B cell (primary cell): ENCODE data around the gene HUS1. TPM values are rescaled to one million over a fixed set of nuclear protein-coding genes. Genes with fewer than 3 reads are reported as not detected.

Experiments
- ATAC-seq: fragments of 200-7000 bp; cut with Tn5 transposase; one replicate; pipeline ENCODE4 v1.10.0; 2021; ENCODE audit warnings: low read depth, mild to moderate bottlenecking, moderate number of reproducible peaks, moderate library complexity
- CTCF ChIA-PET: fragments of 350-600 bp; sonication (Branson Sonifier 250); formaldehyde crosslinking; loops from one replicate; lab custom pipeline; 2021; ENCODE audit warnings: antibody characterized with exemption, inconsistent platforms; lab: Charles Lee
- POLR2A ChIA-PET: fragments of 350-600 bp; sonication (Branson Sonifier 250); formaldehyde crosslinking; loops from one replicate; lab custom pipeline; 2021; ENCODE audit warnings: antibody characterized with exemption; lab: Charles Lee
- DNase-seq: peaks from one replicate; pipeline ENCODE4 v3.0.0; 2013
- H2AFZ ChIP-seq: 2 replicates; pipeline ENCODE4 v1.6.1; 2012; ENCODE audit warnings: mild to moderate bottlenecking, low read depth, low read length; ENCODE audit not compliant: insufficient read depth, poor library complexity, severe bottlenecking
- H3K27ac ChIP-seq, 2 donors: 1 replicate in 1 of 2; 2 replicates in 1 of 2; pipeline ENCODE4 v1.5.1; 2012 to 2013; ENCODE audit warnings: low read length in 2 of 2, mild to moderate bottlenecking in 2 of 2, moderate library complexity in 1 of 2
- H3K27me3 ChIP-seq, 4 experiments: fragments of 200-600 bp in 1 of 4; sonication (generic) in 1 of 4; replicated peaks in 1 of 4; 1 replicate in 2 of 4; 2 replicates in 2 of 4; pipeline versions ENCODE4 v1.6.1 to v1.7.0; 2013 to 2016; ENCODE audit warnings: low read length in 3 of 4, mild to moderate bottlenecking in 2 of 4, mixed read lengths in 1 of 4, moderate library complexity in 1 of 4; ENCODE audit not compliant: insufficient read depth in 4 of 4, control insufficient read depth in 3 of 4; ENCODE audit errors: control extremely low read depth in 1 of 4
- H3K36me3 ChIP-seq, 2 experiments: replicated peaks in 1 of 2; 1 replicate in 1 of 2; 2 replicates in 1 of 2; pipeline versions ENCODE4 v1.6.1 to v1.7.1; 2013; ENCODE audit warnings: low read length in 1 of 2; ENCODE audit not compliant: insufficient read depth in 2 of 2, control insufficient read depth in 1 of 2; ENCODE audit errors: control extremely low read depth in 1 of 2, extremely low read depth in 1 of 2
- H3K4me1 ChIP-seq, 2 donors: fragments of 200-600 bp in 1 of 2; sonication (generic) in 1 of 2; 1 replicate in 1 of 2; 2 replicates in 1 of 2; pipeline versions ENCODE4 v1.5.1 to v1.6.1; 2013 to 2017; ENCODE audit warnings: low read length in 2 of 2; ENCODE audit not compliant: control insufficient read depth in 2 of 2, insufficient read depth in 2 of 2
- H3K4me2 ChIP-seq: replicated peaks from 2 replicates; pipeline ENCODE3; 2012; ENCODE audit warnings: mild to moderate bottlenecking, low read depth, low read length; ENCODE audit not compliant: poor library complexity, severe bottlenecking
- H3K4me3 ChIP-seq, 5 experiments: fragments of 200-600 bp in 1 of 5; sonication (generic) in 1 of 5; 1 replicate in 3 of 5; 2 replicates in 2 of 5; pipeline versions ENCODE4 v1.5.1 to v1.7.0; 2011 to 2016; ENCODE audit warnings: low read length in 4 of 5, mild to moderate bottlenecking in 4 of 5, low read depth in 2 of 5, control low read depth in 1 of 5, moderate library complexity in 1 of 5; ENCODE audit not compliant: insufficient read depth in 1 of 5; ENCODE audit errors: control extremely low read depth in 1 of 5, extremely low read depth in 1 of 5
- H3K79me2 ChIP-seq: fragments of 200-600 bp; sonication (generic); one replicate; pipeline ENCODE4 v1.6.0; 2016; ENCODE audit warnings: low read length; ENCODE audit not compliant: control insufficient read depth, insufficient read depth
- H3K9ac ChIP-seq: fragments of 200-600 bp; sonication (generic); 2 replicates; pipeline ENCODE4 v1.6.1; 2017; ENCODE audit warnings: mild to moderate bottlenecking, low read length, moderate library complexity
- H3K9me3 ChIP-seq, 3 donors: one replicate each; pipeline versions ENCODE4 v1.6.1 to v1.7.1; 2013; ENCODE audit warnings: low read length in 2 of 3; ENCODE audit not compliant: control insufficient read depth in 2 of 3, insufficient read depth in 1 of 3; ENCODE audit errors: control extremely low read depth in 1 of 3
- H4K20me1 ChIP-seq: 2 replicates; pipeline ENCODE4 v1.6.0; 2012; ENCODE audit warnings: mild to moderate bottlenecking, low read length; ENCODE audit not compliant: insufficient read depth, control insufficient read depth, poor library complexity, severe bottlenecking
- H3K27ac Mint-ChIP-seq: one replicate; pipeline ENCODE4 v1.8.0; 2021; ENCODE audit warnings: mixed read lengths
- H3K27me3 Mint-ChIP-seq: one replicate; pipeline ENCODE4 v1.8.0; 2021; ENCODE audit warnings: mixed read lengths
- H3K4me1 Mint-ChIP-seq: one replicate; pipeline ENCODE4 v1.8.0; 2021; ENCODE audit warnings: mixed read lengths
- H3K4me3 Mint-ChIP-seq: one replicate; pipeline ENCODE4 v1.8.0; 2021; ENCODE audit warnings: mixed read lengths
- H3K9me3 Mint-ChIP-seq: one replicate; pipeline ENCODE4 v1.8.0; 2022; ENCODE audit warnings: mixed read lengths; ENCODE audit not compliant: insufficient read depth
- EZH2 ChIP-seq: IDR thresholded peaks from 2 replicates; pipeline ENCODE4 v1.6.1; 2012; ENCODE audit warnings: borderline replicate concordance, low read depth, mild to moderate bottlenecking, moderate library complexity, low read length; ENCODE audit not compliant: insufficient read depth, poor library complexity, severe bottlenecking
- WGBS: methylation state at CpG from one replicate; pipeline ENCODE4 v1.1.5; 2013; ENCODE audit warnings: missing lambda C conversion rate; ENCODE audit not compliant: insufficient coverage; 5-methylcytosine and 5-hydroxymethylcytosine counted together
- intact Hi-C: fragments of 100-400 bp; cut with micrococcal nuclease; formaldehyde crosslinking; loops from one replicate; pipeline ENCODE4 v1.10.0; 2022
- polyA plus RNA-seq: library from polyadenylated mRNA; depleted of rRNA; stranded (reverse); fragments of >200 nt; gene quantifications from 2 replicates; pipeline ENCODE4 v1.2.3, GENCODE V29; 2012
- total RNA-seq, 2 donors: library from RNA; stranded (reverse); fragments of 120-200 nt in 1 of 2; gene quantifications; 1 replicate in 1 of 2; 2 replicates in 1 of 2; pipeline versions ENCODE4 v1.2.3 to v1.2.4, GENCODE V29; 2013 to 2022
- TF ChIP-seq, protein P1 (sequence below): fragments of 200-600 bp; IDR thresholded peaks from one replicate; pipeline ENCODE4 v1.8.0; 2022; ENCODE audit warnings: antibody characterized with exemption, mild to moderate bottlenecking

Gene HUS1
- total and polyA plus RNA-seq, 2 donors (not counting 1 experiment from before 2014, with no cell fraction given): 37.7 to 61.6 TPM

DNA sequence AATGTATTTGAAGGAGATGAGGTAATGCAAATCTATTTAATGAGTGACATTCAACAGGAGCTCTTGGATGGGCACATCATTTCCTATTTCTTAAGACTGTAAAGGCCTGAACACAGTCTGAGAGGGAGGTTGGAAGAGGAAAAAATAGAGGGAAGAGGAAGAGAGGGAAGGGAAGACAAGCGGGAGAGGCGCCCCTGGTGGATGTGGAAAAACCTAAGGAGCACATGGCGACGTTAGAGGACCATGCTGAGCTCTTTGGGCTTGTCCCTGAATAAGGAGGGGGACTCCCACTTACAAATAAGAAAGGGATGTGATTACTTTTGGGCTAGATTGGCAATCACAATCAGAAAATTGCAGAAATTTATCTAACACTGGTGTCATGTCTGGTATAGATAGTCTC lies 29.8 kb upstream of the HUS1 start:
- Histone ChIP-seq H3K27ac (no peak overlapping the region), H2AFZ (no peak overlapping the region), H3K4me1 (no peaks in the 10 kb centered on the region), H3K27me3 (peaks cover 0 to 3% (median 1%) of the 10 kb centered on the region in 4 experiments), H3K36me3 (no peaks in the 10 kb centered on the region), H3K4me3 (no peak overlapping the region), H3K9me3 (no peaks in the 10 kb centered on the region), H3K9ac (no peak overlapping the region), H3K4me2 (no peak overlapping the region), H3K79me2 (no peaks in the 10 kb centered on the region), H4K20me1 (no peaks in the 10 kb centered on the region)
- Mint-ChIP-seq H3K9me3 (no peaks in the 10 kb centered on the region), H3K4me1 (peaks cover 23% of the 10 kb centered on the region), H3K27ac (no peak overlapping the region), H3K27me3 (peaks cover 18% of the 10 kb centered on the region), H3K4me3 (no peak overlapping the region)
- no peak for ATAC-seq
- POLR2A ChIA-PET: no interaction called here
- CTCF ChIA-PET: no interaction called here
- DNase-seq: no peak
- 70% methylated on average over 2 of the region's 4 CpGs for WGBS
- intact Hi-C loops: no loop called here
- TF ChIP-seq EZH2: no peak
- TF ChIP-seq, protein P1, sequence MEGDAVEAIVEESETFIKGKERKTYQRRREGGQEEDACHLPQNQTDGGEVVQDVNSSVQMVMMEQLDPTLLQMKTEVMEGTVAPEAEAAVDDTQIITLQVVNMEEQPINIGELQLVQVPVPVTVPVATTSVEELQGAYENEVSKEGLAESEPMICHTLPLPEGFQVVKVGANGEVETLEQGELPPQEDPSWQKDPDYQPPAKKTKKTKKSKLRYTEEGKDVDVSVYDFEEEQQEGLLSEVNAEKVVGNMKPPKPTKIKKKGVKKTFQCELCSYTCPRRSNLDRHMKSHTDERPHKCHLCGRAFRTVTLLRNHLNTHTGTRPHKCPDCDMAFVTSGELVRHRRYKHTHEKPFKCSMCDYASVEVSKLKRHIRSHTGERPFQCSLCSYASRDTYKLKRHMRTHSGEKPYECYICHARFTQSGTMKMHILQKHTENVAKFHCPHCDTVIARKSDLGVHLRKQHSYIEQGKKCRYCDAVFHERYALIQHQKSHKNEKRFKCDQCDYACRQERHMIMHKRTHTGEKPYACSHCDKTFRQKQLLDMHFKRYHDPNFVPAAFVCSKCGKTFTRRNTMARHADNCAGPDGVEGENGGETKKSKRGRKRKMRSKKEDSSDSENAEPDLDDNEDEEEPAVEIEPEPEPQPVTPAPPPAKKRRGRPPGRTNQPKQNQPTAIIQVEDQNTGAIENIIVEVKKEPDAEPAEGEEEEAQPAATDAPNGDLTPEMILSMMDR: no peak

DNA sequence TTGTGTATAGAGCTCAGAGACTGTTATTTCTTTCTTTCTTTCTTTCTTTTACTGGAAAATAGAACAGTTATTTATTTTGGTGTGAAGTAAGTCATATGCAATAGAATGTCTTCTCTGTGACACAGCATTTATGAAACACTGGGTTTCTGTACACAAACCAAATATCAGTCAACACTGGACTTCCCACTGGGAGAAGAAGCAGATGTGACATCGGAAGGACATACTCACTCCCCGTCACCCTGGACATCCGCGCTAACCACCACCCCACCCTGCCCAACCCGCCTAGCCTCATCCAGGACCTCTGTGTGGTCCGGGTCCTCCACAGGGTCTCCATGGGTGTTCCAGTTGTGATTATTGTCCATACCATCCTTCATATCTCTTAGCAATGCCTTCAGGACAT lies 27.5 kb upstream of the HUS1 start:
- no peaks in the 10 kb centered on the region for H3K79me2 ChIP-seq
- H2AFZ ChIP-seq: no peak overlapping the region
- DNase-seq (no peak), ATAC-seq (no peak)
- no peaks in the 10 kb centered on the region for H3K9me3 Mint-ChIP-seq
- no peaks in the 10 kb centered on the region for H3K36me3 ChIP-seq
- H3K4me1 Mint-ChIP-seq: peaks cover 26% of the 10 kb centered on the region
- no peak overlapping the region for H3K27ac ChIP-seq
- no peak overlapping the region for H3K4me3 Mint-ChIP-seq
- no peak overlapping the region for H3K4me3 ChIP-seq
- no peaks in the 10 kb centered on the region for H3K4me1 ChIP-seq
- peaks cover 0 to 7% (median 1%) of the 10 kb centered on the region in 4 experiments for H3K27me3 ChIP-seq
- TF ChIP-seq, protein P1: no peak
- no peak for TF ChIP-seq EZH2
- H3K27ac Mint-ChIP-seq: no peak overlapping the region
- ChIA-PET CTCF (interaction anchor here (1.1 to 1.6 kb wide), 2 partner anchors 16 to 104 kb away, joined by 3 to 4 read pairs; no protein-coding TSS in a partner anchor), POLR2A (no interaction called here)
- no peak overlapping the region for H3K4me2 ChIP-seq
- H4K20me1 ChIP-seq: no peaks in the 10 kb centered on the region
- H3K9ac ChIP-seq: no peak overlapping the region
- WGBS: 98% methylated on average over 6 of the region's 6 CpGs
- H3K27me3 Mint-ChIP-seq: peaks cover 24% of the 10 kb centered on the region
- intact Hi-C loops: no loop called here
- no peaks in the 10 kb centered on the region for H3K9me3 ChIP-seq
